Nucleus accumbens (tissue), 56 donors: Measurements from ENCODE around the gene NSFL1C.
A peak's percentile ranks its signal among the peaks of the same experiment; 100 is the strongest.

Source experiments
- DNase-seq, 56 donors: peaks; one replicate each; lab custom pipeline; 2025; lab: John Stamatoyannopoulos, UW

The NSFL1C gene

DNA sequence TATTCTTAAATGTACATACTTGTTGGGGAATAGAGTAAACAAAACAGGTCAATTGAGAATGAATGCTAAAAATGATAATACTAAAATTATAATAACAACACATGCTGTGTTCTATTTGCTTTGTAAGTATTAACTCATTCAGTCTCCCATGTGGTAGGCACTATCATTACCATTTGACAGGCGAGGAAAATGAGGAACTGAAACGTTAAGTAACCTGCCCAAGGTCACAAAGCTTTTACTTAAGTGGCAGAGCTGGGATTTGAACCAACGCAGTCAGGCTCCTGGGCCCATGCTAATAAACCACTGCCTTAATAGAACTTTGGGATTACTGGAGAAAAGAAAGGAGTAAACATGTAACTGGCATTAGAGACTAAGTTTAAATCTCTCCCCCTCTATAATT is 3.8 kb downstream of the NSFL1C start:
- no peak for DNase-seq

DNA sequence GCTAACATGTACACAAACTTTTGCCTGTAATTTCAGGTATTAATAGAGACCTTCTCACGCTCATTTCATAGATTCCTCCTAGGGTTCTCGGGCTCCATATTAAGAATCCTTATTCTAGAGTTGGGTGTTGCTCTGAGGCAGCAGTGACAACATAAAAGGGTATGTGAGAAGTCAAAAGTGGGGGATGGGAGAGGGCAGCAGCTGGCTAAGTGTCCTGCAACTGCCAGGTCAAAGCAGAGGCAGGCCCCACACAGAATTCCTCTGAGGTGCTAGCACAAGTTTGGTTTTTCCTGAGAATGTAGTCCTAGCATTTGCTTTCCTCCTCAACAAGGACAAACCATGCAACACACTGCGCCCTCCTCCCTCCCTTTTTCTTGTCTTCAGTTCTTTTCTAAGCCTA is 4.6 kb downstream of the NSFL1C start:
- no peak for DNase-seq

DNA sequence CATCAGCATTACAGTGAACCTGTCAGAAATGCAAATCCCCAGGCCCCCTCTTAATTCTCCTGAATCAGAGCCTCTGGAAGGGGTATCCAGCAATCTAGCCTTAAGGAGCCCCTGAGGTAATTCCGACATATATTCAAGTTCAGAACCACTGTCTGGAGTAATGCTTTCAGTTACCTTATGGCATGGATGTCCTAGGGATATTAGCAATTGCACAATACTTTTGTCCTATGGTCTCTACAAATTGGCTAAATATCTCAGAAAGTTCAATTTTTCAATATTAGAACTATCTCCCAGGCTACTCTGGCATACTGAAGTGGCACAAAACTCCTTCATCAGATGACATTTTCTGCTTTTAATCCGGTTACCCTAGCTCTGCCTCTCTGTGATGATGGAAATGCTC is 6.4 kb downstream of the NSFL1C start:
- DNase-seq: no peak

DNA sequence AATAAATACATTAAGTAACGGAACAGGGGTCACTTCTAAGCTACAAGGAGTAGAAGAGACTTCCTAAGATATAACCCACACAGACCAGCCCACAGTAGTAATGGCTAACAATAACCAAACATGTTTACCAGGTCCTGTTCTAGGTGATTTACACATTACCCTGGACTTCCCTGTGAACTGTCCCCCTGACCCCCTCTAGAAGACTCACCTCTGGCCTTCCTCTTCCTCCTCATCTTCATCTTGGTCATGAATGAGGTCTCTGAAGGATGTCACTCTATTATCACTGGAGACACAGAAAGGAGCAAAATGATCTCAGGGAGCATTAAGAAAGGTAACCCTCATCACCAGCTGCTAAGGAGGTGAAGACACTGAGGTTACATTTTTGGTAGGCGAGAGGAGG is 8.7 kb downstream of the NSFL1C start:
- DNase-seq: no peak

DNA sequence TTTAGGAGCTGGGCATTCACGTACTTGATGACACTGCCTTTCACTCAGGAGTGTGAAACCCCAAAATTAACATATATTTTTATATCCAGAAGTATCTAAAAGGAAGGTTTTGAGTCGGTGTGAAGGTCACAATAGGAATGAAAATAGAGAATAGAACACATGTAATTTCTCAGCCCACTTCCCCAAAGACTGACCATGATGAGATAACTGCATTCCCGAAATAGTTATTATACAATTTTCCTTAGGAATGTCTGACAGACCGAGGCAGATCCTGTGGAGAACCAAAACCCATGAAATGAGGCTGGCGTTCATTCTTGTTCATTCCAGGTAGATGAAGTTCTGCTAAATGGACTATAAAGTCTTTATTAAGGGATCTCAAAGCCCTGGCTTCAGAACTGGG is 10.3 kb downstream of the NSFL1C start:
- no peak for DNase-seq

DNA sequence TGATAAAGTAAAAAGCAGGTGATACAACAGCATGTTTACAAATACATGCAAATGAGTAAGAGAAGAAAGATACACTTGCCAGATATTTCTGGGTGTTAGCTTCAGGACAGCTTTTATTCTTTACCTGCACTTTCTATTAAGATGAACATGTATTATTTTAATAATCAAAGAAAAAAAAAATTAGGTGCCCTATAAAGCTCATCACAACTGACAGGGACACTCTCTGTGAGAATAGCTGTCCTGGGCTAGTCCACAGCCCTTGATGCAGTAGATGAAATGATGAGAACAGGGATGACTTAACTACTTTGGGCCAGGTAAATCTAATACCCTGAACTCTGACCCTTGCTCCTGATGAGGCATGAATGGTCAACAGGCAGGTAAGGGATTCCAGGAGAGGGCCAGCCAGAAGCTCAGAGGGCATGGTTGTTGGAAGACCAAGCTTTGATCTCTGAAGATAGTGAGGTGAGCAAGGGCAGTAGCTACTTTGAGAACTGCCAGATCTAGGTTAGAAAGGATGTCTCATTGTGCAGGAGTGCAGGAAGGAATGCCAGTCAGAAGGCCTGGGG is 15.6 kb downstream of the NSFL1C start:
- no peak for DNase-seq

DNA sequence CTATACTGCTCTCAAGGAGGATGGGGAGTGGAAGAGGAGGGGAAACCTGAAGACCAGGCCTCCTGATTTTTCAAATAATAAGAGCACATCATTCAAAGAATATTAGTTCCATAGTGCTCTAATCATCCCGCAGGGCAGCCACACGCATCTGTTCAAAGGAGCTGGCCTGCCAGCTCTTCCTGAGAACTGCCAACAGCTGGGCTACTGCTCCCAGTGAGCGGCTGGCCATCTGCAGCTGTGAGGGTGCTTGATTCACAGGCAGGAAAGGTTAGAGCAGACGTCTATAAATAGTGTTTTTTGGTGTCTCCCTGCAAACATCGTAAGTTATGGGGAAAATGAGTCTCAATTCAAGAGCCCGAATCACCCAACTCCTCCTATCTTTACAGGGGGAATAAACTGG is 17.3 kb downstream of the NSFL1C start:
- no peak for DNase-seq

DNA sequence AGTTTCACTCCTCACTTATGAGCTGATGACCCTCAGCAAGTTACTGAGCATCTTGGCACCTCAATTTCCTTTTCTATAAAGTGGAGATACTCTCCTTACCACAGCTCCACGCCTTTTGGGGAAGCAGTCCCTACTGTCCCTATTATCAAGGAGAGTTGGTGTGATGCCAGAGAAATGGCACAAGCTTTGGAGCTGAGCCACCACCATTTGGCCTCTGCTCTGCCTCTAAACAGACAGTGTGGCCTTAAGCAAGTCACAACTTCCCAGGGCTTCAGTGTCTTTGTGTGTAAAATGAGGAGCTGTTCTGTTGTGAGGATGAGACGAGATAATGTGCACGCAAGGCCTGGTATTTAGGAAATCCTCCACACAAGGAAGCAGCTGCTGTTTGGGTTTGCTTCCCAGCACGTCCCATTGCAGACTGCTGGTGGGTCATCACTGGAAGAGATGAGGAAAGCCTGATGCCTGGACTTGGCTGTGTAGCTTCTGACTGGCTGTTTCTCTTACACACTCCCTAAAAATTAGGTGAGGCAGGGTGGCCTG is 18.5 kb downstream of the NSFL1C start:
- no peak for DNase-seq

DNA sequence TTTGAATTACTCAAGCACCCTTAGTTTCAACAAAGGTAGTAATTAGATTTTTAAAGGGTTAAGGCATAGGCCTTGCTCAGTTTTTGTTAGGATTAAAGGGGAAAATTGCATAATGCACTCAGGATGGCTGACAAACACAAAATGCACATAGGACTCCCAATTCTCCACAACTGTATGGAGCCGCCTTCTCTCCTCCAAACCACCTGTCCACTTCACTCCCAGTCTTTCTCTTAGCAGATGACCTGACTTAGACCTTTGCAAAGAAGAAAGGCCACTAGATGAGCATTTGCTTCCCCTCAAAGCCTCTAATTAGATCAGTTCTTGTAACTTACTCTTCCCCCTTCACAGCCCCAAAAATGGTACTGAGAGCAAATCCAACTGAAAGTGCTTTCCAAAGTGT is 20.1 kb downstream of the NSFL1C start:
- DNase-seq: no peak

DNA sequence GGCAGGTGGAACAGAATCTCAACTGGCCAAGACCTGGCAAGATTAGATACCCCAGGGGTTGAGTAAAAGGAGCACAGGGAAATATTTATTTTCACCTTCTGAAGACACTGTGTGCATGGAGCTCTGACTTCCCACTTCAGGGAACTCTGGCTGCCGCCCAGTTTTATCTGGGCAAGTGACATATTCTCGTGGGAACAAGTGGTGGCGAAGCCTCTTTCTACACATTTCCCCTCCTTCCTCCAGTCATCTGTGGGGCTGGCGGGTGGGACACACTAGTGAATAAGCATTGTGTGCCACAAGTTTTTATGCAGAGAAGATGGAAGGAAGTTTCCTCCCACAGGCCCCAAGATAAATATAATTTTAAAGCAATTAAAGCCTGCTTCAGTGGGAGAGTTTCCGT is 23.6 kb downstream of the NSFL1C start:
- DNase-seq: no peak

DNA sequence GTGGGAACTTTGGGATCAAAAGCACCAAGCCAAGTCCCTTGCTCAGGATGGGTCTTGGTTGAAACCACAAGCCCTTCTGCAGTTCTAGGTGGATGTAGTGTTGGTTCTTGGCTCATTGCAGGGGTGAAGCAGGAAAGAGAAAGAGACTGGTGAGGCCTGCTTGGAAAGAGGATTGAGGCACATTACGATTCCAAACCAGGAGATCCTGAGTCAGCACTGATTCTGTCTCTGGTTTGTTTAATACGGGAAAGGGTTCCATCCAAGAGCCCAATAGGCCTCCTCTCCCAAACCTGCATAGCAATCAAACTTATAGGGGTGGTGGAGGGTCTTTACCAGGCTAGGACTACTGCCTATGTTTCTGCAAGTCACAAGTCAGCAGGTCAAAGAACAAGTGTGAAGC is 24.3 kb downstream of the NSFL1C start:
- no peak for DNase-seq

DNA sequence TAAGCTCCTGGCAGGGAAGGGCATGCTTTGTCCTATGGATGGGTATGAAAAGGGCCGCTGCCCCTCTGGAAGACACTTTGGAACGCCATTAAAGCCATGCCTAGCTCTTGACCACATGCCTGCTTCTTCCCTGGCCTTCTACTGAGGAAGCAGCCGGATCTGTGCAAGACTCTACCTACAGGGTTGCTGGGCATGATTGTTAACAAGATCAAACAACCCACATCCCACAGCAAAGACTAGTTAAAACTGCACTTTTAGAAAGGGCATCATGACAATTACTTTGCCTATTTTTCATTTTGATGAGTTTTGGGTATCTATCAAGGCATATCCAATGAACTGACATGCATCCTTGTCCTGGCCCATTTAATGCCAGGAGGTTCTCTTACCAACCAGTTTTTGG is 25.5 kb downstream of the NSFL1C start:
- DNase-seq: no peak

DNA sequence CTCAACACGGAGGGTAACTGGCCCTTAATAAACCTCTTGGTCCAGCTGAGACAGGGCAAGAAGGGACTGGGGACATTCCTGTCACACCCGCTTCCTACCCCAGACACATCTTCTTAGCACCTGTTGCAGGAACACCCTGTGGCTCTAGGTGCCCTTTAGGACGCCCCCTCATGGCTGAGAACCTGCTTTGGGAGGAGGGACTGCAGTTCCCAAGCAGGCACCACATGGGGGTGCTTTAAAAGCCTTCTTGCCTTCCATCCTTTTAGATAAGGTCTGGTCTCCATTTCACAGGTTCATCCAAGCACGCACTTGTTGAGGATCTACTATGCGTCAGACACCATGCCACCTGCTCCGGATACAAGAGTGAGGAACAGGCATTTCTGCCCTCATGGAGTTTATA is 26.6 kb downstream of the NSFL1C start:
- no peak for DNase-seq

DNA sequence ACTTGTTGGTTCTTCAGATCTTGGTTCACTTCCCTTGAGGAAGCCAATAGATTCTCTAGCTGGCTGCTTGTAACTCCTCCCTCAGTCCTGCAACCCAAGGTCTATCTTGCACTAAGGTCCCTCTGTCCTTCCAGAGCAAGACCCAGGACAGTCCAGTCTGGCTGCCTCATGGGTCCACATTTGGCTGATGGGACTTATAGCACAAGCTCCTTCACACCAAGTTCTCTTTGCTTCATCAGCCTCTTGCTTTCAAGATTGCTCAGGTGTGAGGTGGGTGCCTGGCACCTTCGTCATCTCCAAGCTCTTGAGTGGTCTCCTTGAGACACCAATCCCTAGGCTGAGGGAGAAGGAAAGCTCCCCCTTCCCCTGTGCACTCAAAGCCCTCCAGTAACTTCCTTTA is 28.3 kb downstream of the NSFL1C start:
- no peak for DNase-seq

DNA sequence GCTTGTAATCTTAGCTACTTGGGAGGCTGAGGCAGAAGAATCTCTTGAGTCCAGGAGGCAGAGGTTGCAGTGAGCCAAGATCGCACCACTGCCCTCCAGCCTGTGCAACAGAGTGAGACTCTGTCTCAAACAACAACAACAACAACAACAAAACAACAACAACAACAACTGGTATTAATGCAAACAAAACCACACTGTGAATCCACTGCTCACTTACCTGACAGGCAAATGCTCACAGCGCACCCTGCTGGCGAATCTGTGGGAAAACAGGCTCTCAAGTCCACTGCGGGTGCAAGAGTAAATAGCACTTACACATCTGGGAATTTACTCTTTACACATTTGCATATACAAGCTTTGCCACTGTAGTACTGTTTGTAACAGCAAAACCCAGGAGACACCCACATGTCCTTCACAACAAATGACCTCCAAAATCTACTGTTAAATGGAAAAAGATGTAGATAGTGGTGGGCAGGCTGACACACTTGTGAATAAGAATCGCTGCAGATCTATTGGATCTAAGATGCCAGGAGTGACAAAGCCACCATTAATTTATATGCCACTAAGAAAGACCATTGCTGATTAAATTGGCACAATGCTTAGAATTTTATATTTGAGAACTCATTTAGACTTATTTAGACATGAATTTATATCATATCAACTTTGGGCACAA is 29.3 kb downstream of the NSFL1C start:
- peak in 48 of 56 donors; percentile 1 to 78 (median 38) for DNase-seq

DNA sequence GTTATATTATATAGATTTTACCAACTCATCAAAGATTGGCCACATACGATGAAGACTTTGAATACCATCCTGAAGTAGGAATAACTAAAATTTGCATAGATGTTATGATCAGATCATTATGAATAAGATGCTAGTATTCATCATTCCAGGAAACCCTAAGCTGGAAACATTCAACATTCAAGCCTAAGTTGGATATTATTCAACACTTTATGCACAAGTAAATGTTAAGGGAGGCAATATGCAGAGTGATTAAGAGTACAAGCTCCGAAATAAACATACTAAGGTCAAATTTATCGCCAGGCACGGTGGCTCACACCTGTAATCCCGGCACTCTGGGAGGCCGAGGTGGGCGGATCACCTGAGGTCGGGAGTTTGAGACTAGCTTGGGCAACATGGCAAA is 30.4 kb downstream of the NSFL1C start:
- no peak for DNase-seq

DNA sequence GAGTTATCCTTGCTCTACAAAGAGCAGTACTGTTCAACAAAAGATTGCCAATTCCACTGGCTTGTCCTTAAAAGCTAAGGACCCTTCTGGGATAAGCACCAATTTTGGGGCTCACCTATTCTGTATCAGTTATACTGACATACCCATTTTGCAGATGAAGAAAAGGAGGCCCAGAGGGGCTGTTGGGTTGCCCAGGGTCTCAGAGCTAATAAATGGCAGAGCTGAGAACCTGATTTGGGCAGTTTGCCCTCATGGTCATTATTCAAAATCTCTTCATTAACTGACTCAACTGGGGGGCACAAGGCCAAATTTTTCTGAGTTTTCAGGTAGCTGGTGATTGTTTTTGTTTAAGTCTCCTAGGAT is 31.3 kb downstream of the NSFL1C start:
- DNase-seq: no peak

DNA sequence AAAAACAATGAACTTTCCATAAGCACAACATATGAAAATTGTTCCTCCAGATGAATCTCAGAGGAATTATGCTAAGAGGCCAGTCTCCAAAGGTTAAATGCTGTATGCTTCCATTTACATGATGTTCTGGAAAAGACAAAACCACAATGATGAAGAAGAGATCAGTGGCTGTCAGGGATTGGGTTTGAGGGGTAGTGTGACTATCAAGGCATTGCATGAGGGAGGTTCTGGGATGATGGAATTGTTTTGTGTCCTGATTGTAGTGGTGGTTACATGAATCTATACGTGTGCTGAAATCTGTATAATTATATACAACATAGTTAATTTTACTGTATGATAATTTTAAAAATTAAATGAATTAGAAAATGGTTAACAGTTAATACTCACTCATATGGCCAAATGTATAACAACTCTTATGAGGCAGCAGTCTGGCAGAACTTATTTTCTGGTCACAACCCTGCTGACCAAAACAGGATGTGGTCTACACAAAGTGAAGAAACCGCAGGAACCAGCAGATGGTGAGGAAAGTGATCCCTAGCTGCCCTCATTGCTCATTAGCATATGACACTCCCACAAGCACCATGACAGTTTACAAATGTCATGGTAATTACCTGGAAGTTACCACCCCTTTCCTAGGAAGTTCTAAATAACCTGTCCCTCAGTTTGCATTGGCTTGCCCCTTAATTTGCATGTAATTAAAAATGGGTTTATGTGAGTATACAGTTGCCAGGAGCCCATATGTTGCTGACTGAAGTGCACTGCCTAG is 31.9 kb downstream of the NSFL1C start:
- DNase-seq: peak in 2 of 56 donors; percentile 3 to 21

DNA sequence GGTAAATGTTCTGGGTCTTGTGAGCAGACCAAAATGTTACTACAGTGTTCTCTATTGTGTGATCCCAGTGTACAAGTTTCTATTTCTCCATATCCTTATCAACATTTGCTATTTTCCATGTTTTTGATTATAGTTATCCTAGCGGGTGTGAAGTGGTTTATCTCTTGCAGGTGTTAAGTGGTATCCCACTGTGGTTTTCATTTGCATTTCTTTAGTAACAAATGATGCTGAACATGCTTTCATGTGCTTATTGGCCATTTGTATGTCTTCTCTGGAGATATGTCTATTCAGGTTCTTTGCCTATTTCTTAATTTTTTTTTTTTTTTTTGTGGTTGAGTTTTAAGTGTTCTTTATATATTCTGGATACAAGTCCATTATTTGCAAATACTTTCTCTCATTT is 35.5 kb downstream of the NSFL1C start:
- DNase-seq: no peak

DNA sequence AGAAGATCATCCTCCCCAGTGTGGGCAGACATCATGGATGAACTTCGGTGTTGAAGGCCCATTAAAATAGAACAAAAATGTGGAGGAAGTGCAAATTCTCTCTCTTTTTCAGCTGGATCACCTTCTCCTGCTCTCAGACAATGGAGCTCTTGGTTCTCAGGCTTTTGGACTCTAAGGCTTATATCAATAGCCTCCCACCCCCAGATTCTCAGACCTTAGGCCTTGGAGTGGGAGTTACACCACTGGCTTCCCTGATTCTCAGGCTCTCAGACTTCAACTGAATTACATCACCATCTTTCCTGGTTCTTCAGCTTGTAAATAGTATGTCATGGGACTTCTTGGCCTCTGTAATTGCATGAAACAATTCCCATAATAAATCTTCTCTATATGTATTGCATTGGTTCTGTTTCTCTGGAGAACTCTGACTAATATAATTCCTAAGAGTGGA is 36.6 kb downstream of the NSFL1C start:
- DNase-seq: no peak

DNA sequence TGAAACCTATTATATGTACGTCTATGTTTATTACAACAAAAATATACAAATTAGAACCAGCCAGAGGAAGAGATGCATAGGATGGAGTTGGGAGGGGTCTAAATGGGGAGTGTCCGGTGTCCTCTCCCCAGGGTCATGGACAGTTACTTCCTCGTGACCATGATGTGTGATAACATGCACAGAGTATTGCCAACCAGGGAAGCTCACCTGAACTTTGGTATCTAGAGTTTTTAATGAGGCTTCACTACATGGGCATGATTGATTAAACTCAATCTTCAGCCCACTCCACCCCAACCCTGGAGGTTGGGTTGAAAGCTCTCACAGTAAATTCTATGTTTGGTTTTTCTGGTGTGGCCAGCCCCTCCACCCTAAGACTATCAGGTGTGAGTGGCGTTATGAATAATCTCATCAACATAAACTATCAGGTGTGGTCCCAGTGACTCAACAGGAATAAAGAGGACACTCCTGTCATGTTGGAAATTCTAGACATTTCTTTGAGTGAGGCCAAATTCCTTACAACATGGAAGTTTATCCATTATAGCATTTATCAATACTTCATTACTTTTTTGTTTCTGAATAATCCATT is 37.4 kb downstream of the NSFL1C start:
- no peak for DNase-seq
